Fibroblast of the conjunctiva (primary cell): ENCODE results near the gene TBCD.
"Not testable (repeated sequence)": the region's sequence is repeated elsewhere in the genome, so short reads cannot be mapped to it uniquely, and the experiment has no call there.

Experiments
- DNase-seq: peaks from one replicate; pipeline ENCODE4 v3.0.0-alpha.2; 2010; ENCODE audit warnings: low read depth

TBCD gene

GRCh38 chr17:82970067-82970466 is 218.2 kb downstream of the TBCD start:
- DNase-seq, result no peak

GRCh38 chr17:82970818-82971590 is 219.1 kb downstream of the TBCD start:
- DNase-seq, result no peak

GRCh38 chr17:82972836-82973372 is 221.0 kb downstream of the TBCD start:
- no peak for DNase-seq

- DNase-seq, result no peak
Measured at GRCh38 chr17:82973456-82974135, 221.7 kb downstream of the TBCD start.

- no peak for DNase-seq
Measured at GRCh38 chr17:82974136-82974952, 222.5 kb downstream of the TBCD start.

- DNase-seq, result no peak
Measured at GRCh38 chr17:82976982-82977488, 225.2 kb downstream of the TBCD start.

- no peak for DNase-seq
Measured at GRCh38 chr17:82977606-82978005, 225.7 kb downstream of the TBCD start.

- no peak for DNase-seq
Measured at GRCh38 chr17:82978765-82979349, 227.0 kb downstream of the TBCD start.

- DNase-seq, result no peak
Measured at GRCh38 chr17:82979718-82980117, 227.9 kb downstream of the TBCD start.

GRCh38 chr17:82980632-82981031 is 228.8 kb downstream of the TBCD start:
- DNase-seq, result no peak

- no peak for DNase-seq
Measured at GRCh38 chr17:82981141-82981730, 229.4 kb downstream of the TBCD start.

GRCh38 chr17:82983510-82984248 is 231.8 kb downstream of the TBCD start:
- no peak for DNase-seq

GRCh38 chr17:82984249-82984617 is 232.4 kb downstream of the TBCD start:
- not testable (repeated sequence) for DNase-seq

GRCh38 chr17:82984751-82985427 is 233.0 kb downstream of the TBCD start:
- DNase-seq, result no peak

GRCh38 chr17:82985428-82985805 is 233.6 kb downstream of the TBCD start:
- DNase-seq, result no peak

- DNase-seq, result no peak
Measured at GRCh38 chr17:82985973-82986372, 234.1 kb downstream of the TBCD start.

GRCh38 chr17:82989051-82989450 is 237.2 kb downstream of the TBCD start:
- DNase-seq, result not testable (repeated sequence)

GRCh38 chr17:82989881-82990280 is 238.0 kb downstream of the TBCD start:
- DNase-seq, result no peak

- no peak for DNase-seq
Measured at GRCh38 chr17:82993005-82993404, 241.1 kb downstream of the TBCD start.
